Gastroesophageal sphincter (tissue), 4 donors: ENCODE data around the gene COLQ. TPM values are rescaled to one million over a fixed set of nuclear protein-coding genes. Genes with fewer than 3 reads are reported as not detected.

Source experiments
- ATAC-seq: fragments of 150-250 bp; one replicate; pipeline ENCODE4 v1.9.1; 2016; ENCODE audit warnings: mild to moderate bottlenecking, moderate library complexity
- H3K27ac ChIP-seq, 4 donors: fragments of 200-600 bp; sonication (generic) in 3 of 4; 1 replicate in 3 of 4; 2 replicates in 1 of 4; pipeline ENCODE4 v1.5.1; 2016 to 2019
- H3K27me3 ChIP-seq: fragments of 200-600 bp; sonication (generic); one replicate; pipeline ENCODE4 v1.5.1; 2019
- H3K36me3 ChIP-seq, 2 donors: fragments of 200-600 bp; sonication (generic); one replicate each; pipeline ENCODE4 v1.5.1; 2019; ENCODE audit warnings: control low read depth in 1 of 2
- H3K4me1 ChIP-seq, 3 donors: fragments of 200-600 bp; sonication (generic); 1 replicate in 2 of 3; 2 replicates in 1 of 3; pipeline ENCODE4 v1.5.1; 2016 to 2019; ENCODE audit warnings: control low read depth in 2 of 3
- H3K4me3 ChIP-seq, 2 donors: fragments of 200-600 bp; sonication (generic); one replicate each; pipeline ENCODE4 v1.5.1; 2019; ENCODE audit warnings: mild to moderate bottlenecking in 1 of 2, moderate library complexity in 1 of 2
- H3K9me3 ChIP-seq, 3 donors: fragments of 200-600 bp; sonication (generic); one replicate each; pipeline ENCODE4 v1.5.1; 2017 to 2019; ENCODE audit warnings: control low read depth in 2 of 3
- CTCF ChIP-seq, 4 experiments: fragments of 200-600 bp in 2 of 4; fragments of 450-650 bp in 2 of 4; sonication (generic) in 1 of 4; IDR thresholded peaks; one replicate each; pipeline ENCODE4 v1.5.1; 2017 to 2019; ENCODE audit warnings: antibody characterized with exemption in 4 of 4, mild to moderate bottlenecking in 2 of 4, moderate library complexity in 2 of 4
- EP300 ChIP-seq: sonication (generic); formaldehyde crosslinking; IDR thresholded peaks from one replicate; pipeline ENCODE4 v1.6.1; 2017; ENCODE audit warnings: antibody characterized with exemption, mild to moderate bottlenecking
- POLR2A ChIP-seq, 2 donors: fragments of 450-650 bp; IDR thresholded peaks; one replicate each; pipeline ENCODE4 v1.6.1; 2017; ENCODE audit warnings: antibody characterized with exemption in 2 of 2, mild to moderate bottlenecking in 2 of 2, moderate library complexity in 1 of 2
- POLR2AphosphoS5 ChIP-seq: sonication (generic); formaldehyde crosslinking; IDR thresholded peaks from one replicate; pipeline ENCODE4 v1.6.1; 2017; ENCODE audit warnings: antibody characterized with exemption
- WGBS, 2 donors: methylation state at CpG; one replicate each; pipeline ENCODE4 v1.1.5; 2018; ENCODE audit warnings: low coverage in 1 of 2; 5-methylcytosine and 5-hydroxymethylcytosine counted together
- total RNA-seq, 4 donors: library from RNA; depleted of rRNA; stranded (reverse); fragments of >200 nt; gene quantifications; one replicate each; pipeline ENCODE4 v1.1.0, GENCODE V29; 2016

Gene COLQ
- total RNA-seq, 4 donors from 2014 or later: 0.57 to 2.7 (median 1.8) TPM

DNA sequence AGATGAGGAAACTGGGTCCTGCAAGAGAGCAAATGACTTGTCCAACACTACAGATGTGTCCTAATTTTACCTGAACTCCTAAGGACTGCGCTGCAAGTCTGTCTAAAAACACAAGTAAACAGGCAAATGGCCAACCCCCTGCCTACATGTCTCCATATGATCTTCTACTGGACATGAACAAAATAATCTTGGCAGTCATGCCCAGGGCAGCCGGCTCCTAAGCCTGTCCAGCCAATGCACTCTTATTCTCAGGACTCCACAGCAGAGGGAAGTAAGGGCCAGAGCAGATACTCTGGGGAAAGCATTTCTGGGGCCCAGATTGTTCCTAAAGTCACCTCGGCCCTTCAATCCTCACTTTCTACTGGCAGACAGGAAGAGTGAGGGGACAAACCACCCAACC is 10.3 kb downstream of the COLQ start:
- ATAC-seq: no peak
- Histone ChIP-seq H3K27me3 (no peaks in the 10 kb centered on the region), H3K4me1 (peaks cover 2 to 14% (median 5%) of the 10 kb centered on the region in 3 donors), H3K4me3 (no peak overlapping the region), H3K9me3 (no peaks in the 10 kb centered on the region), H3K36me3 (no peaks in the 10 kb centered on the region), H3K27ac (no peak overlapping the region)
- TF ChIP-seq POLR2AphosphoS5: no peak
- no peak for TF ChIP-seq CTCF (IDR thresholded peaks at IDR 0.05)
- no peak for TF ChIP-seq EP300
- 94 to 100% methylated on average over 1 to 2 of the region's 3 CpGs for WGBS, 2 donors

GRCh38 chr3:15510493-15510892 is 11.0 kb downstream of the COLQ start:
- H3K27me3 ChIP-seq: no peaks in the 10 kb centered on the region
- H3K36me3 ChIP-seq: no peaks in the 10 kb centered on the region
- no peak for ATAC-seq
- H3K9me3 ChIP-seq: no peaks in the 10 kb centered on the region
- no peak for TF ChIP-seq CTCF (IDR thresholded peaks at IDR 0.05)
- TF ChIP-seq POLR2A (IDR thresholded peaks at IDR 0.05): no peak
- no peak for TF ChIP-seq EP300
- TF ChIP-seq POLR2AphosphoS5: no peak
- no peak overlapping the region for H3K27ac ChIP-seq
- H3K4me1 ChIP-seq: peaks cover 2 to 14% (median 5%) of the 10 kb centered on the region in 3 donors
- no CpG with 5 or more reads among the region's 3 CpGs for WGBS, 2 donors
- no peak overlapping the region for H3K4me3 ChIP-seq

- WGBS, 2 donors: 100% methylated on average over 1 to 2 of the region's 3 CpGs
- H3K4me3 ChIP-seq: no peak overlapping the region
- H3K27ac ChIP-seq: no peak overlapping the region
- TF ChIP-seq POLR2A (IDR thresholded peaks at IDR 0.05) (no peak), EP300 (no peak), POLR2AphosphoS5 (no peak), CTCF (IDR thresholded peaks at IDR 0.05) (no peak)
- H3K9me3 ChIP-seq: no peaks in the 10 kb centered on the region
- H3K36me3 ChIP-seq: no peaks in the 10 kb centered on the region
- no peaks in the 10 kb centered on the region for H3K27me3 ChIP-seq
- peaks cover 0 to under 1% (median 0%) of the 10 kb centered on the region in 3 donors for H3K4me1 ChIP-seq
- no peak for ATAC-seq
Observed at GRCh38 chr3:15506571-15506970, 14.9 kb downstream of the COLQ start.

DNA sequence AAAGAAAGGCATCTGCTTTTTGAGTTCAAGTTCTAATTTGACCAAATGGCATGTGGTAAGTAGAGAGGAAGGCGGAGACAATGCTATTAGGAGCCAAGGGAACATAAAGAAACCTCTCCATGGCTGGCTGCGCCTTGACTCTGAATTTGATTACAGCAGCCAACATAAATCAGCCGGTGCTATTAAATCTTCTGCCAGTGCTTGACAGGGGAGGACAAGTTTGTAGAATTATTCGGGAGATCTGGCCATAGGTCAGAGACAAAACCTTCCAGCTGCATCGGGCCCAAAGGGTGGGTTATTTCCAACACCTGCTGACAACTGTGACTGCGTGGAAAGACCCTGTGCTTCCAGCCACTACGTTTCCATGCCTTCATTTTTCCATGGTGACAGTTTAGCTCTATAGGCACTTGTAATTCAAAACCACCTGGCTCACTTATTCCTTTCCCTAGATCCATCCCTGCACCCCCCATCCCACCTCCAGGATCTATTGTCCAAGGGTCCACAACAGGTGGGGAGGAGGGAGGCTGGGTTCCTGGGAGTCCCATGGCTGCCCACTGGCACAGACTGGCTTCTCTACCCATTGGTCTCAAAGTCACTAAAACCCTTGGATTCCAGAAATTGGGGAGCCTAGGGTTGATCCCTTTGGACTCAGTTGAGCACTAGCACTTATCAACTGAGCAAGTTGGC is 15.9 kb downstream of the COLQ start:
- Histone ChIP-seq H3K27me3 (no peaks in the 10 kb centered on the region), H3K36me3 (no peaks in the 10 kb centered on the region), H3K9me3 (no peaks in the 10 kb centered on the region), H3K27ac (no peak overlapping the region), H3K4me3 (no peak overlapping the region), H3K4me1 (peaks cover 0 to 7% (median 0%) of the 10 kb centered on the region in 3 donors)
- 32 to 67% methylated on average over 7 of the region's 7 CpGs for WGBS, 2 donors
- TF ChIP-seq EP300 (no peak), POLR2A (IDR thresholded peaks at IDR 0.05) (no peak), POLR2AphosphoS5 (no peak), CTCF (IDR thresholded peaks at IDR 0.05) (no peak)
- no peak for ATAC-seq

GRCh38 chr3:15502616-15503015 is 18.9 kb downstream of the COLQ start:
- H3K27me3 ChIP-seq: no peaks in the 10 kb centered on the region
- no peak for ATAC-seq
- TF ChIP-seq POLR2AphosphoS5 (no peak), EP300 (no peak), POLR2A (IDR thresholded peaks at IDR 0.05) (no peak), CTCF (IDR thresholded peaks at IDR 0.05) (no peak)
- peaks cover 0 to 22% (median 0%) of the 10 kb centered on the region in 3 donors for H3K4me1 ChIP-seq
- H3K36me3 ChIP-seq: no peaks in the 10 kb centered on the region
- H3K27ac ChIP-seq: no peak overlapping the region
- no peak overlapping the region for H3K4me3 ChIP-seq
- WGBS, 2 donors: 87 to 91% methylated on average over 5 to 8 of the region's 8 CpGs
- no peaks in the 10 kb centered on the region for H3K9me3 ChIP-seq
